GM13977 (cell line): ENCODE measurements around the gene PDGFRB.

Experiments used
- DNase-seq: peaks from one replicate; pipeline ENCODE4 v3.0.0; 2012; ENCODE audit warnings: low spot score
- CTCF ChIP-seq: IDR thresholded peaks from 2 replicates; pipeline ENCODE4 v1.5.1; 2012; ENCODE audit warnings: mild to moderate bottlenecking, control low read depth; ENCODE audit not compliant: insufficient read depth; ENCODE audit errors: extremely low read depth, missing control alignments
- in situ Hi-C: fragments of 300-500 bp; cut with MboI; formaldehyde crosslinking; loops from one replicate; pipeline ENCODE4 v1.12.0; 2022; ENCODE audit warnings: low sequenced_read_pairs, low pct_unique_long_range_greater_than_20kb, mixed read lengths, inconsistent platforms; ENCODE audit not compliant: unreplicated experiment

The PDGFRB gene

GRCh38 chr5:150077060-150077459, 78.6 kb downstream of the PDGFRB start:
- in situ Hi-C loops, result no loop called here
- no peak for TF ChIP-seq CTCF
- DNase-seq, result no peak

GRCh38 chr5:150075806-150076205, 79.8 kb downstream of the PDGFRB start:
- in situ Hi-C loops, result no loop called here
- peak; percentile 28 for TF ChIP-seq CTCF
- DNase-seq, result no peak

- in situ Hi-C loops, result no loop called here
- TF ChIP-seq CTCF, result no peak
- no peak for DNase-seq
Measured at GRCh38 chr5:150075233-150075632, 80.4 kb downstream of the PDGFRB start.

- in situ Hi-C loops, result no loop called here
- no peak for TF ChIP-seq CTCF
- DNase-seq, result no peak
Measured at GRCh38 chr5:150073677-150074076, 82.0 kb downstream of the PDGFRB start.

- in situ Hi-C loops, result no loop called here
- no peak for DNase-seq
- TF ChIP-seq CTCF, result no peak
Measured at GRCh38 chr5:150073086-150073625, 82.5 kb downstream of the PDGFRB start.

GRCh38 chr5:150070821-150071220, 84.8 kb downstream of the PDGFRB start:
- no peak for DNase-seq
- no peak for TF ChIP-seq CTCF
- in situ Hi-C loops, result no loop called here
